ENCODE data around the gene PLCL1.

Gene PLCL1

DNA sequence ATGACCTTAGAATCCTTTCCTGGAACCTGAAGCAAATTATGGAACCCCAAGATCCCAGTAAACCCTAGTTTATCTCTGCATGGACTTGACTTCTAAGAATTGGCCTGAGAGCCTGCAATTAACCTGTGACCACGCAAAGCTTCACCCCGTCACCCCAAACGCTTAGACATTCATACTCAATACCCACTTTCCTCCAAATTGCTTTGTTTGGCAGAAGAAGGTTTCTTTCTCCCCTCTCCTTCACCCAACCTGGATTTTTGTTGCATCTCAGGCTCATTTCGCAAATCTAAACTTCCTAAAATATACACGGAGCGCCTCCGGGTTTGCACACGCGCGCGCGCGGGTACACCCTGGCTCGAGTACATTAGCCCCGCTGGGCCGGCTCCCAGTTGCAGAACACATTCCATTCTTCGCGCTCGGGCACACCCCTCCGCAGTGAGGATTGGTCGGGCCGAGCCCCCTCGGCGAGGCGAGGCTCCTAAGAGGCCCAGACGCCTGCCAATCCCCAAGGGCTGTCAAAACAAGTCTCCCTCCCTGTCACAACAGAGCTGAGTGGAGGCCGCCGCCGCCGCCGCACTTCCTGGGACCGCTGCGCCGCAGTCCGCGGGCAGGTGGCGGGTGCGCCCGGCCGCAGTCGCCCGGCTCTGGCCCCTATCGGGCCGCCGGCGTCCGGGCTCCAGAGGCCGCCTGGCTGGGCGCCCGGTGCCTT is at the start of gene PLCL1:
TSS of gene PLCL1 (plus strand) at position 545 of the 709 bp plus-strand sequence.
- peak; percentile 73 for DNase-seq (ENCODE audit: low read depth)

DNA sequence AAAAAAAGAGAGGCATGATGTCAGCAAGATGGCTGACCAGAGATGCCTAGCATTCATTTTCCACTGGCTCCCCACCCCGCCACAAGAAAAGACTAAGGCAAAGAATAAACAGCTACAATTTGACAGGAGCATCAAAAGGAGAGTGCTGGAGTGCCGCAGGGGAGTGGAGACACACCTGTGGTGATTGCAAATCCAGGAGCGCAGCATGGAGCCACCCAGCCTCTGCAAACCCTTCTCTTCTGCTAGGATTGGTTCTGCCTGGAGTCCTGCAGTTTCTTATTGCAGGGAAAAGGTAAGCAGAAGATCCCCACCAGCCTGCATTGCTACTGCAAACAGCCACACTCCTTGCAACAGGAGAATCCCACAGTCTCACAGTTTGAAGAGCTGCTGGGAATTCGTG is 45.4 kb upstream of the PLCL1 start:
- DNase-seq (ENCODE audit: low read depth) = no peak

DNA sequence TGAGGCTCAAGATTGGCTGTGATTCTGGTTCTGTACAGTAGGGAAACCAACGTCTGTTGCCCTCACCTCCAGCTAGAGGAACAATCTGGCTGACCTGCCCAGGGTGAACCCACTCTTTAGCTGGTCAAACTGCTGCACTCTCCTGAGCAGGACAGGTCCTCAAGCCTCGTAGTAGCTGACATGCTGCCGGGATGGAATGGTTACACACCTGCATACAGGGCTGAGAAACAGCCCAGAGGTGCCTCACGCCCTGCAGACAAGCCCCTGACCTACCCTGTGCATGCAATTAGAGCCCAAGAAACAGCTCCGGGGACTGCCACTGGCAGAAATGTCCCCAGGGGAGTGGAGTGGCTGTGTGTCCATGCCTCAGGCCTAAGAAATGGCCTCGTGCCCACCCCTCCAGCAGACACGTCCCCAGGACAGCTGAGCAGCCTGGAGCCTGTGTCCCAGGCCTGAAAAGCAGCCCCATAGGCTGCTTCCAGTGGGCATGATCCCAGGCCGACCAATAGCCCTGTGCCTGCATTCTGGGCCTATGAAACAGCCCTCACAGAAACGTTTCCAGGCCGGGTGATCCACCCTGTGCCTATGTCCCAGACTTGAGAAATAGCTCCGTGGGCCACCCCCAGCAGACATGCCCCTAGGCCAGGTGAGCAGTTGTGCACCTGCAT is 44.6 kb upstream of the PLCL1 start:
- DNase-seq (ENCODE audit: low read depth) = no peak

DNA sequence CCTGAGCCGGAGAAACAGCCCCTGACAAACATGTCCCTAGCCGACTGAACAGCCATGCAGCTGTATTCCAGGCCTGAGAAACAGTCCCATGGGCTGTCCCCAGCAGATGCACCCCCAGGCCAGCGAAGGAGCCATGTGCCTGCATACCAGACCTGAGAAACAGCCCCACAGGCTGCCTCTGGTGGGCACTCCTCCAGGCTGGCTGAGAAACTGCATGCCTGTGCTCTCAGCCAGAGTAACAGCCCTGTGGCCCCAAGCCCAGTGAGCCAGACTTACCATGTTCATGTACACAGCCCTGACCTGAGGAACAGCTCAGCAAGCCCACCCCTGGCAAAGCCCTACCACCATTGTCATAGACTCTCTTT is 44.1 kb upstream of the PLCL1 start:
- no peak for DNase-seq (ENCODE audit: low read depth)

DNA sequence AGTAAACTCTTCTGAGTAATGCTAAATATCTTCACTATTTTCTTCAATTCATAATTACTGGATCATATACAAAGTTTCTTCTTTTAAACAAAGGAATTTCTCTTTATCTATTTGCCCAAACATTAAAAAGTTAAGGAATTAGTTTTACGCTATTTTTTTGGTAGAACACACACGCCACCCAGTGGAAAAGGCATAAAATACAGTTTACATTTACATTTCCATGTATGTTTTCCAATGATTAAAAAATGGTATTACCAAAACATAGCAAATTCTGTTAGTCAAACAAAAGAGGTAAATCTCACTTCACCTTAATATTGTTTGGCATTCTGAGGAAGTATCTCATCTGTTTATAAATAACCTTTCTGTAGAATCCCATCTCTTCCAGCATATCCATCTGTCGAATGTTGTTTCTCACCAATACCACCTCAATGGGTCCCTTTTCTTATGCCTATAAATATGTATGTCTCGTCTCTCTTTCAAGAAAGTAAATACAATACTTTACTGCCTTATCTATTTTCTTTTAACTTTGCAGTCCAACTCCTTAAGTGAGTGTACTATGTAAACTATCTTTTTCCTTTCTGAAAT is 26.5 kb upstream of the PLCL1 start:
- DNase-seq (ENCODE audit: low read depth) = peak; percentile 31

DNA sequence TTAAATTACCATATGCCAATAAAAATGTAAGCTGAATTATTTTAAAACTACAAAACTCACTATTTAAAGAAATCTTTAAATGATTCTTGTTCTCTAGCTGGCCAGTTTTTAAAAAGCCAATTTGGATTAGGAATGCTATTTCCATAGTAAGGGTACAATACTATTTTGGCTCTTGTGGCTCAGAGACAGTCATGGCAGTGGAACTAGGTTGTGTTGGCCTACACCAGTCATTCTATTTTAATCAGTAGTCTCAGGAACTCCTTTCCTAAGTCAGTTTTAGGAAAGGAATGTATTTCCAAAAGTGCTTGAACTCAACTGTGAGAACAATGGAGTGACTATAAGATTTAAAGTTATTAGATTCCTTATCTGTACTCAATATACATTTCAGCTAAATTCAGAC is 25.1 kb upstream of the PLCL1 start:
- no peak for DNase-seq (ENCODE audit: low read depth)

DNA sequence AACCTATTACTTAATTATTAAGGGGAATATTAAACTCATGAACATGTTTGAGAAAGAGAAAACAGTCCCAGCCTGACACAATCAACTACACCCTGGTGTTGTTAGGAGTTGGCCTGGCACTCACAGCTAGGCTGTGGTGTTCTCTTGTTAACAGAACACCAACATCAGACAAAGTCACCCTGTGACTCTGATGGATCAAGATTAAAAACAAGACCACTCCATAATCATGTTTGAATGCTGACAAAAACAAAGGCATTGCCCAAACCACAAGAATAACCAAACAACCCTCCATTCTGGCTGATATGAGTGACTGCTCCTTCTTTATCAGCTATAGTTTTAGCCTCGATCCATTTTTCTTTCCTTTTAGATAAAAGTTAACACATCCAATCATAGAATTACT is 22.3 kb upstream of the PLCL1 start:
- DNase-seq (ENCODE audit: low read depth) = no peak

DNA sequence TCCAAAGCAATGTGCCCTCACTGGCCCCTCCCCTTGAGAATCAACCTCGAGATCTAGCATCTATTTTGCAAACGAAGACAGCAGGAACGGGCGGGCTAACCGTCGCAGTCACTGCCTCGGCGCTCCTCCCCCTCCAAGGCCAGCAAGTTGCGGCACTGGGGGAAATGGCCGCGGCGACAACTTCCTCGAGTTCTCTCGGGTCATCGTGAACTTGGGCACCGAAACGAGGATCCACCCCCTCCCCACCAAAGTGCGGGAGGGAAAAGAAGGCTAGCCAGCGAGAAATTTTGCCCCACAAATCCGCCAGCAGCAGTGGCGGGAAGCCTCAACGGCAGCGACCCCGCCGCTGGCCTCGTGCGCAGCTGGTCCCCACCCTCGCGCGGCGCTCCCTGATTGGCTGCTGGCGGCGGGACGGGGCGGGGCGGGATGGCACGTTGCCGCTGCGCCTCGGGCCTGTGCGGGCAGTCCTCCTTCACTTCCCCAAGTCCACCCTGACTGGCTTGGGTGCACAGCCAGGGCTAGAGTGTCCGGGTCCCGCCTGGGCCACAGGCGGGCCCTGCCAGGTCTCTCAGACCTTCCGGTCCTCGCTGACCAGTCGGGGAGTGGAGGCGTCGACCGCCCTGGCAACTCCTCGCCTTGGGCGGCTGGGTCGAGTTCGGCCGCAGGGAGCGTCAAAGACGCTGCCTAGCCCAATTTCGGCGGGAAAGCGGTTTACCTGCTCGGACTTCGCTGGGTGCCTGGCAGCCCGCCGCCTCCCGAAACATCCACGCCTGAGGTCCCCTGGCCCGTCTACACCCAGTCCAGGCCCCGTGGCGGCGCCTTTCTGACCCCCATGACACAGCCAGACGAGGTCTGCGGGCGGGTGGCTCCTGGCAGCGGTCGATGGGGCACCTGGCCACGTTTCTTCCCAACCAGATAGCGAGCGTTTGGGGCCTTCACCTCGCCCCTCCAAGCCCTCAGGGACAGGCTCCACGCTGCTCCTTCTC is 19.1 kb upstream of the PLCL1 start, which contains the start of gene BOLL:
TSS of gene BOLL (minus strand) at position 364 of the 986 bp plus-strand sequence. CDS start 3,469 bp downstream, outside the sequence.
- no peak for DNase-seq (ENCODE audit: low read depth)

DNA sequence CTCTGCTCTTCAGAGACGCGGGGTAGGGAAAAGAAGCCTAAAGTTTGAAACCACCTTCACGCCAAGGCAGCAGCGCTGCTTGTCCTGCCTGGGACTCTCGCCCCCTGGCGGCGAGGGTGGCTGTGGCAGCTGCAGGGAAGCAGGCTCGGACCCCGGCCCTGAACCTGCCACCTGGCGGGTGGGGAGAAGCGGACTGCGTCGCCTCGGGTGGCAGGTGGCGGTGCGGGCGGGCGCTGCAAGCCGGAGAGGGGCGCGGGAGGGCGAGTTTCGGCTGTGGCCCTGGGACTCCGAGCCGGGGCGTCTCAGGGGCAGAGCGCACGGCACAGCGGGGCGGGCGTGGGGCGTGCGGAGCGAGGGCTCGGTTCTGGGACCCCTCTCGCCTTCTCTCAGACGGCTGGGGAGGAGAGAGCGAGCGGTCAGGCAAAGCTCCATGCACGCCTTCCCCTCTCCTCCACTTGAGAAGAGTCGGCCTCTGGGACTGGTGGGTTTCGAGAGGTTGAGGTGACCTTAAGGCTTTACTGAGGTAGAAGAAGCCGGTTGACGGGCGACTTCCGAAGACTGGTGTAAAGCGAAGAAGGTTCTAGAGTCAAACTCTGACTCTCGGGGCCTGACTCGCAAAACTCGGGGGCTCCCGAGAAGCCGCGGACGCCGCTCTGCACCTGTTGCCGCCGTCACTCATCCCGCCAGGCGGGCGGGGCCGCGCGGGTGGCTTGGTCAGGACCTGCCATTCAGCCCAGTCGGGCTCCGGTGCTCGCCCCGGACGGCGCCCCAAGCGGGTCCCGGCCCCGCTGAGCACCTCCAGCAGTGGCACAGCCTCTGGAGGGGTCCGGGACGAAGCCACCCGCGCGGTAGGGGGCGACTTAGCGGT is 18.1 kb upstream of the PLCL1 start:
- DNase-seq (ENCODE audit: low read depth) = no peak

DNA sequence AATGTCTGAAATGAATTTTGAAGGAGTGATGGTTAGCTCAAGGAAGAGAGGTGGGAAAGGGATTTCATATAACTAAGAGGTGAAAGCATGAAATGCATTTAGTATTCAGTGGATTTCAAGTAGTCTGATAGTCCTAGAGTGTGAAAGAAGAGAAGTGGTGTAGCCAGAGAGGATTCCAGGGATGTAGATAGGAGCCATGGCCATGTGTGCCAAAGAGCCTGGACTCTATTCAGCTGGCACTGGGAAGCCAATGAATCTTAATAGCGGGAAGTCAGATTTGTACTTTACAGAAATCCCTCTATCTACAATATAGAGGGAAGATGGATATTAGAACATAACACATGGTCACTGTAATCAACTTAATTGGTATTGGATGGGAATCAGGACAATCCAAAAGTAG is 10.9 kb upstream of the PLCL1 start:
- no peak for DNase-seq (ENCODE audit: low read depth)

DNA sequence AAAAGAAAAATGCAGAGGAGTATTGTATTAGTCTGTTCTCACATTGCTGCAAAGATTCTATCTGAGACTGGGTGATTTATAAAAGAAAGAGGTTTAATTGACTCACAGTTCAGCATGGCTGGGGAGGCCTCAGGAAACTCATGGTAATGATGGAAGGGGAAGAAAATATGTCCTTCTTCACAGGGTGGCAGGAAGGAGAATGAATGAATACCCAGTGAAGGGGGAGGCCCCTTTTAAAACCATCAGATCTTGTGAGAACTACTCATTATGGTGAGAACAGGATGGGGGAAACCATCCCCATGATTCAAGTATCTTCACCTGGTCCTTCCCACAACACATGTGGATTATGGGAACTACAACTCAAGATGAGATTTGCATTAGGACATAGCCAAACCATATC is 9.1 kb upstream of the PLCL1 start:
- no peak for DNase-seq (ENCODE audit: low read depth)

DNA sequence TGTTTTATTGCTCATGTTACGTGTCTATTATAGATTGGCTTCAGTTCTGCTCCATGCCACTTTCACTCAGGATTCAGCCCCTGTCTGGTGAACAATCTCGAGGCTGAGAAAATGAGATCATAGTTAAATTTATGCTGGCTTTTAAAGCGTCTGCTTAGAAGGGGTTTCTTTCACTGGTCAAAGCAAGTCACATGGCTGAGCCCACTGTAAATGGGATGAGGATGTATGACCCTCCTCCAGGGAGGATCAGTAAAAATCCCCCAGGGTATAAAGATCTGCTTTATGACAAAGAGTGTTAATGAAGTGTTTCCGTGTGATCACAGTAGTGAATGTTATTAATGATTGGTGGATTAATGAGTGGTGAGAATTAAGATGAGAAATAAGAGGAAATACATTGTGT is 6.2 kb upstream of the PLCL1 start:
- no peak for DNase-seq (ENCODE audit: low read depth)

DNA sequence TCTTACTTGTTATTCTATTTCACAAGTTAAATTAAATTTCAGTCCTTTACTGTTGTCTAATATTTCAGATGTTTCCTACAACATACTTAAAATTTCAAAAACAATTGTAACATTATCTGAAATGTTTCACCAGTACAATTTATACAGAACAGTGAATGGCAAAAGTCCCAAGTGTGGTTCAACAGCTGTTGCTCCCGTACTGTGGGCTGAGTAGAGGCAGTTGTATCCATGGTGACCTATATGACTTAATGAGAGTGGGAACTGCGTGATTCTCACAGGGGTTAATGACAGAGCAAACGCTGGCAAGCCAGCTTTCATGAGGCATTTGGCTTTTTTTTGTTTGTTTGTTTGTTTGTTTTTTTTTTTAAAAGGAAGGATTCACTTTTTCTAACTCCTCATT is 5.3 kb upstream of the PLCL1 start:
- DNase-seq (ENCODE audit: low read depth) = no peak

DNA sequence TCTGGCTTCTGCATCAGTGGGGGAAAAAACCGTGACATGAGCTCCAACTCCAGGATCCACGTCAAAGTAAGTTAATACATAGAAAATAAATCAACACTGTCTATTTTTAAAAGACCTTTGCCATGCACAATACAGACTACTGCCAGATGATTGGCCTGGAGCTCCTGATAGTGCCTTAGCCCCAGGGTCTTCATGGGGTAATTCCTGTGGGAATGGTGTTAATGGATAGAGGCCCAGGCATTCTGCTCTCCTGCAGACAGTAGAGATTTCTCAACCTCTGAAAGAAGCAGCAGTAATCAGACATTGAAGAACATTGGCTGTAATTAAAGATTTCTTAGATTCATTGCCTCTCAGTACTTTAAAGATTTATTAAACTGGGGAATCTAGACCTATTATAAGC is 4.3 kb upstream of the PLCL1 start:
- DNase-seq (ENCODE audit: low read depth) = no peak

DNA sequence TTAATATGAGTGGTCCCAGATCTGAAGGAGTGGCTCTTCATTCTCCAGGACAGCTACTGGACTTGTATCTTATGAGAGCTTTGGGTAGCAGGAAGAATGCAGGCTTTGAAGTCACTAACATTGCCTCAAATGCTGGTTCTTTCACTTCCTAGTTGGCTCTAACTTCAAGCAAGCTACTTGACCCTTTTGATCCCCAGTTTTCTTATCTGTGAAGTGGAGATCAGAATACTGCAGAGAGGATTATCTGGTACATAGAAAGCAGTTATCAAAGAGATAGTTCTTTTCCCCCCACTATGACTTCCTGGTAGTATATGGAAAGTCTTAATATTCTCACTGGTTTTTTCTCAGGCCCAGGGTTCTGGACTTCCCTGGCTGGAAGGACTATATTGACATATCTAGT is 3.4 kb upstream of the PLCL1 start:
- no peak for DNase-seq (ENCODE audit: low read depth)

DNA sequence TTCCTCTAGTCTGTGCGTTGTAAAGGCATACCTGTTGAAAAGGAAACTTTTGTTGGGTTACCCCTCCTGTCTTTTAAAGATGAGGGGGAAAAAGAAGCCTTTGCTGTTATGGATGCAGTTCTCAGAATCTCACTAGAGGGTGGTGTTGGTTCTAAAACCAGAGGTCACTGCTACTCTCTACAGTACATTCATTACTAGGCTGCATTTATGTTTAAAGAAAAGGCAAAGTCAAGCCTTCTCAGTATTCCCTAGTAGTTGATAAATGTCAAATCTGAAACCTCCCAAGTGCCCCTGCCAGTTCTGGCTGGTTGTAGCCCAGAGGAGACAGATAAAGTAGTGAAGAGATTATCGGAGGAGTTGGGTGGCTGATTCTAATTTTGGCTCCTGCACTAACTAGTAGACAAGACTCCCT is 1.4 kb upstream of the PLCL1 start:
- no peak for DNase-seq (ENCODE audit: low read depth)

DNA sequence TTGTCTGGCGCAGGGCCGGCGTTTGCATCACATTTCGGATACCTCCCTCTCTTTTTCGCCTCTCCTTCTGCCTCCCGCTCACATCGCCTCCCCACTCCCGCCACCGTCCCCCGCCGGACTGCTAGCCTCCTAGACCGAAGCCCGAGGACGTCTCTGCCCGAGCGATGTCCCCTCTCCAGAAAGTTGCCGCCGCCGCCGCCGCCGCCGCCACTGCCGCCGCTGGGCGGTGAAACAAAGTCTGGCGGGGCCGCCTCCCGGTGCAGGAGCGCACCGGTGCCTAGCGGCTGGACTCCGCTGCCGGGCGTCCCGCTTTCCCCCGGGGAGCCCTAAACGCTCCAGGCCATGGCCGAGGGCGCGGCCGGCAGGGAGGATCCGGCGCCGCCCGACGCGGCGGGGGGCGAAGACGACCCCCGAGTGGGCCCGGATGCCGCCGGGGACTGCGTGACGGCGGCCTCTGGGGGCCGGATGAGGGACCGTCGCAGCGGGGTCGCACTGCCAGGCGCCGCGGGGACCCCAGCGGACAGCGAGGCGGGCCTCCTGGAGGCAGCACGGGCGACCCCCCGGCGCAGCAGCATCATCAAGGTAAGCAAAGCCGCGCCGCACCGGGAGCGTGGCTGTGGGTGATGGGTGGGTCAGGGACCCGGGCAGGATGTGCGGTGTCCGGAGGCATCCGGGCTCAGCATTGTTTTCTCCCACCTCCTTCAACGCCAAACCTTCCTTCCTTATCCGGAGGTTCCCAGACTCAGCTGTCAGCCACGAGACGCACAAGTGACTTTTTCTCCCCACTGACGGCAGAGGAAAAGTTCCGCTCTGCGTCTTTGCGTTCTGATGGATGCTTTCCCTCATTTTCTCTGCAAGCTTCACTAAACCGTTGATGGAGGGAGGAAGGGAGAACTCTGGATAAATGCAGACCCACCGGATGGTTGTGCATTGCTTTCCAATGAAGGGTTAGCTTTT is 643 bp downstream of the PLCL1 start:
- DNase-seq (ENCODE audit: low read depth) = no peak

DNA sequence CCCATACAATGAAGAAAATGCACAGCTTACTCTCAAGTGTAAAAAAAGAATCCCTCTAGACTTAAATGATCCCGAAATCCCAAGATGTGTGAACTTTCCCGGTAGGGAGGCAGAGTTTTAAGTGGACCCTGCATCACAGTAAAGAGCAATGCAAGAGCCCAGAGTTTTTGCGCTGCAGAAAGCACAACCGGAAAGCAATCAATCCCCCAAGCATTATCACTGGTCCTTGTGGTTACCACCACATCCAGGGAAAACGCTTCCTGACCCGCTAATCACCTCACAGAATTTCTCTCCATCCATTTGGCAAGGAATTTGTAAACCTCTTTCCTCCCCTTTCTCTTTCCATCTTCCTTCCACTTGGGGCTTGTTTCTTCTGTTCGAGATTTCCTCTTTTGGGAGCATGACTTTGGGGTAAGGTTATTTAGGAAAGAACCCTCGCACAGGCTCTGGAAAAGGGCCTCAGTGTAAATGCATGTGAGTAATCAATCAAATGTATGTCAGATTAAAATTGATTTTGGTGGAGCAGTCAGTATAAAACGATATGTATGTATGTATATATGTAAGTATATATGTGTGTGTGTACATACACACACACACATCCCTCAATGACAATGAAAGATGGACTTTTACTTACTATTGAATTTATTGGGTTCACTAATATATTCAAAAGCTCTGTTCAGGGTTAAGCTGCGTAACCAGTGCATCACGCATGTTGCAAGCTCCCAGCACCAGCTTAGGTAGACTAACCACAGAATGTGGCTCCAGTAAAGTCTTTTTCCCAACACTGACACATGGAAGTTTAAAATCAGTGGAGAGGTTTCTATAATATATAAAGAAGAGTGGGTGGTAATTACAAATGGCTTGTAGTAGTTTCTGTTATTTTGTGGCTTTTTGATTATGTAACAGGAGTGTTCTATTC is 1.6 kb downstream of the PLCL1 start:
- no peak for DNase-seq (ENCODE audit: low read depth)

DNA sequence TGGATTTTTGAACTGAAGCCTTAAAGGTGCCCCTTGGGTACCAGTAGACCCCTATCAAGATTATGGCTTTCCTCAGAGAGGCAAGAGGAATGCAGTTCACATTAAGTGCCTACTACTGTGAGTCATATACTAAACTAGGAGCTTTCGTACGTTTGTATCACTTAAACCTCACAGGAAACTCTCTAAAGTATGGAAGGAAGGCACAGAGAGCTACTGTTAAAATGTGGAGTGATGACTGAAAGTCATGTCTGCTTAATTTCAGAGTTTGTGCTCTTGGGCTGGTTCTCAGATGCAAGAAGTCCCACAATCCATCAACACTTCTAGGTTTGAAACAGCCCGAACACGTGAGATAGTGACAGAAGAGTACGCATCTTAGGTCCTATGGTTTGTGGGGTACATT is 4.7 kb downstream of the PLCL1 start:
- no peak for DNase-seq (ENCODE audit: low read depth)

Measured in HS-5 (cell line).